Tibial nerve (tissue), 4 donors: ENCODE measurements around the gene TMEM255B. TPM values are rescaled to one million over a fixed set of nuclear protein-coding genes. Genes with fewer than 3 reads are reported as not detected.
A peak's percentile ranks its signal among the peaks of the same experiment; 100 is the strongest.

ENCODE experiments used
- DNase-seq, 2 donors: peaks; one replicate each; pipeline ENCODE4 v3.0.0-alpha.2; 2019; ENCODE audit warnings: low spot score in 2 of 2
- H3K27ac ChIP-seq, 4 donors: fragments of 200-600 bp; sonication (generic) in 3 of 4; one replicate each; pipeline ENCODE4 v1.5.1; 2017 to 2019; ENCODE audit warnings: mild to moderate bottlenecking in 1 of 4
- H3K27me3 ChIP-seq, 2 donors: fragments of 200-600 bp; sonication (generic) in 1 of 2; one replicate each; pipeline versions ENCODE4 v1.5.1 to v1.6.0; 2017 to 2019
- H3K36me3 ChIP-seq, 3 donors: fragments of 200-600 bp; sonication (generic); one replicate each; pipeline ENCODE4 v1.5.1; 2018 to 2019
- H3K4me1 ChIP-seq, 4 donors: fragments of 200-600 bp; sonication (generic) in 3 of 4; one replicate each; pipeline ENCODE4 v1.5.1; 2017 to 2019
- H3K4me3 ChIP-seq, 4 donors: fragments of 200-600 bp; sonication (generic) in 3 of 4; one replicate each; pipeline ENCODE4 v1.5.1; 2017 to 2019; ENCODE audit warnings: mild to moderate bottlenecking in 1 of 4, moderate library complexity in 1 of 4
- H3K9me3 ChIP-seq, 4 donors: fragments of 200-600 bp; sonication (generic) in 3 of 4; one replicate each; pipeline ENCODE4 v1.5.1; 2017 to 2019
- CTCF ChIP-seq, 5 experiments: fragments of 200-600 bp in 3 of 5; fragments of 450-650 bp in 2 of 5; sonication (generic) in 3 of 5; IDR thresholded peaks; one replicate each; pipeline ENCODE4 v1.5.1; 2016 to 2019; ENCODE audit warnings: antibody characterized with exemption in 5 of 5, mild to moderate bottlenecking in 3 of 5, moderate library complexity in 2 of 5
- EP300 ChIP-seq, 2 donors: sonication (generic); formaldehyde crosslinking; IDR thresholded peaks; one replicate each; pipeline ENCODE4 v1.6.1; 2017; ENCODE audit warnings: antibody characterized with exemption in 2 of 2, mild to moderate bottlenecking in 1 of 2
- POLR2A ChIP-seq, 2 donors: fragments of 450-650 bp; IDR thresholded peaks; one replicate each; pipeline ENCODE4 v1.6.1; 2017; ENCODE audit warnings: antibody characterized with exemption in 2 of 2, mild to moderate bottlenecking in 2 of 2, moderate library complexity in 2 of 2
- WGBS, 2 donors: methylation state at CpG; one replicate each; pipeline ENCODE4 v1.1.5; 2018; 5-methylcytosine and 5-hydroxymethylcytosine counted together
- total RNA-seq, 4 donors: library from RNA; depleted of rRNA; stranded (reverse); fragments of >200 nt; gene quantifications; one replicate each; pipeline ENCODE4 v1.1.0, GENCODE V29; 2016

TMEM255B gene
- total RNA-seq, 4 donors from 2014 or later, result 3.3 to 21.6 (median 10.9) TPM

GRCh38 chr13:113845723-113846635, 87.0 kb downstream of the TMEM255B start:
- 83% methylated on average over 30 of the region's 30 CpGs for WGBS, 2 donors
- no peaks in the 10 kb centered on the region for H3K27me3 ChIP-seq
- no peaks in the 10 kb centered on the region for H3K9me3 ChIP-seq
- no peak overlapping the region for H3K27ac ChIP-seq
- peaks cover 0 to 70% (median 11%) of the 10 kb centered on the region in 4 donors for H3K4me1 ChIP-seq
- no peak for DNase-seq
- peaks cover 0 to 30% (median 0%) of the 10 kb centered on the region in 3 donors for H3K36me3 ChIP-seq
- TF ChIP-seq EP300 (IDR thresholded peaks at IDR 0.05) (no peak), CTCF (IDR thresholded peaks at IDR 0.05) (no peak), POLR2A (IDR thresholded peaks at IDR 0.05) (no peak)
- no peak overlapping the region for H3K4me3 ChIP-seq

DNA sequence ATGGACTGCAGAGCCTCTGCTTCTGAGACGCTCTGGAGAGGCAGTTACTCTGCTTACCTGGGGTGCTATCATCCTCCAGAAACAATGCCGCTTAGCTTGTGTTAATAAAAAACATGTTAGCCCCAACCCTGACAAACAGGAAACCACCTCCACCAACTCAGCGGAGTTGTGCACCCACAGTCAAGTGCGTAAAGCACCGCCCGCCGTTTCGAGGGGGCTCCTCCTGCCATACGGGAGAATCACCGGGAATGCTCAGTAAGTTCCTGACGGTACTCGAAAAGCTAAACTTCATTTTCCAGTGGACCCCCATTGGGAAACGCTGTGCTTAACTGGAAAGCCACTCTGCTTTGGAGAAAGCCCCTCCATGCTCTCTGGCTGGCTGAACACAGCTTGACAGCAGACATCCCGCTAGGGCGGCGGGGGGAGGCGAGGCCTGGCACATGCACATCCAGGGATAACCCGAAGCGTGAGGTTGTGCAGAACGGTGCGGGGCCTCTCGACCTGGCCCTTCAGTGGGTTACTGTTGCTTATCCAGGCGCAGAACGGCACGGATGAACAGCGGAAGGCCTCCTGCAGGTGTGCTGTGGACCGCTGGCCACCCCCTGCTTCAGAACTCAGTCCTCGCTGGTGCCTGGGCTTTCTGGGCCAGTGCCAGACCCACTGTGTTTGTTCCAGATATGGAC, 87.8 kb downstream of the TMEM255B start:
- DNase-seq, result no peak
- peaks cover 0 to 30% (median 0%) of the 10 kb centered on the region in 3 donors for H3K36me3 ChIP-seq
- no peak overlapping the region for H3K27ac ChIP-seq
- TF ChIP-seq POLR2A (IDR thresholded peaks at IDR 0.05), result no peak
- TF ChIP-seq EP300 (IDR thresholded peaks at IDR 0.05), result no peak
- no peak for TF ChIP-seq CTCF (IDR thresholded peaks at IDR 0.05)
- H3K4me3 ChIP-seq, result no peak overlapping the region
- H3K9me3 ChIP-seq, result no peaks in the 10 kb centered on the region
- peaks cover 0 to 70% (median 7%) of the 10 kb centered on the region in 4 donors for H3K4me1 ChIP-seq
- H3K27me3 ChIP-seq, result no peaks in the 10 kb centered on the region
- 91 to 92% methylated on average over 19 to 28 of the region's 28 CpGs for WGBS, 2 donors

- H3K4me1 ChIP-seq, result peaks cover 0 to 70% (median 12%) of the 10 kb centered on the region in 4 donors
- H3K4me3 ChIP-seq, result no peak overlapping the region
- no peaks in the 10 kb centered on the region for H3K27me3 ChIP-seq
- DNase-seq, result no peak
- 67 to 73% methylated on average over 8 of the region's 8 CpGs for WGBS, 2 donors
- H3K36me3 ChIP-seq, result peaks cover 0 to 28% (median 0%) of the 10 kb centered on the region in 3 donors
- no peaks in the 10 kb centered on the region for H3K9me3 ChIP-seq
- H3K27ac ChIP-seq, result no peak overlapping the region
- TF ChIP-seq EP300 (IDR thresholded peaks at IDR 0.05) (no peak), POLR2A (IDR thresholded peaks at IDR 0.05) (no peak), CTCF (IDR thresholded peaks at IDR 0.05) (no peak)
Observed at GRCh38 chr13:113848020-113848419, 89.0 kb downstream of the TMEM255B start.

DNA sequence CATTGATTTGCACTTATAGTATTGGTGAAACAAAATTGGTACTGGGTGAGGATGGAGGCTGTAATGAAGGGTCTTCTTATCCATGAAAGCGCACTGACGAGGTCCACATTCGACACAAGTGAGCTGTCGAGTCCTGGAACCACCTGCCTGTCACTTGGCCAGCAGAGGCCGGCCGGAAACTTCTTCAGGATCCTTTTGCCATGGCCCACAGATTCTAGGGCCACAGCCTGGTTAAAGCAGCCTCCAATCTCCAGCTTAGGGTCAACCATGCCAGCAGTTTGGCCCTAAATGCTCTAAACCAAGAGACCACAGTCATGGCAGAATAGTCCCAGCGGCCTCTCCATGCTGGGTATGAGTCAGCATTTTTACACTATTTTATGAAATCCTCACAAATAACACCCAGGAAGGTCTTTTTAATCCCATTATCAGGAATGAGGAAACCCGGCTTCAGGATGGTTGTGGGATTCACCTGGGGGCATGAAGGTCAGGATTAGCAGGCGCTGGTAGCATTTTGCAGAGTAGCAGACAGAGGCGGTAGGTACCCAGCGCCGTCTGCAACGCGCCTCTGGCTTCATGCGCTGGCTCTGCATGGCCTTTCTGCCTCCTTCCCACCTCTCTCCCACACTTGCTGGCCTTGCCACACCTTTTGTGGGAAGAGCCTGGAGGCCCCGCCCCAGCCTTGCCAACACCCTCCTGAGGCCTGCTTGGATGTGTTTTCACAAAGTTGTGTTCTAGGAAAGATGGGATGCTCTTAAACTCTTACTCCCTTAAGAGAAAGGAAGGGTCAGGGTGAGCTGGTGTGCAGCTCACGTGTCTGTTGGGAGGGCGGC, 89.6 kb downstream of the TMEM255B start:
- H3K4me1 ChIP-seq, result peaks cover 0 to 70% (median 18%) of the 10 kb centered on the region in 4 donors
- H3K4me3 ChIP-seq, result no peak overlapping the region
- no peaks in the 10 kb centered on the region for H3K27me3 ChIP-seq
- TF ChIP-seq CTCF (IDR thresholded peaks at IDR 0.05) (no peak), EP300 (IDR thresholded peaks at IDR 0.05) (peak in 1 of 2 donors; percentile 24), POLR2A (IDR thresholded peaks at IDR 0.05) (no peak)
- WGBS, 2 donors, result 82 to 88% methylated on average over 18 of the region's 18 CpGs
- H3K36me3 ChIP-seq, result peaks cover 0 to 22% (median 0%) of the 10 kb centered on the region in 3 donors
- H3K9me3 ChIP-seq, result no peaks in the 10 kb centered on the region
- no peak overlapping the region for H3K27ac ChIP-seq
- DNase-seq, result no peak
